BE2C (cell line): ENCODE results near the gene UNC45B. TPM values are rescaled to one million over a fixed set of nuclear protein-coding genes. Genes with fewer than 3 reads are reported as not detected.

Experiments
- DNase-seq: peaks from one replicate; pipeline ENCODE4 v3.0.0-alpha.2; 2020
- H3K27me3 ChIP-seq: fragments of 250-450 bp; sonication (Bioruptor Pico); 2 replicates; pipeline ENCODE4 v1.5.1; 2020; ENCODE audit warnings: mild to moderate bottlenecking
- H3K36me3 ChIP-seq: fragments of 250-450 bp; sonication (Bioruptor Pico); 2 replicates; pipeline ENCODE4 v1.5.1; 2020; ENCODE audit warnings: mild to moderate bottlenecking
- H3K4me1 ChIP-seq: fragments of 250-450 bp; sonication (Bioruptor Pico); 2 replicates; pipeline ENCODE4 v1.5.1; 2020
- H3K4me3 ChIP-seq: 2 replicates; pipeline ENCODE4 v1.5.1; 2011; ENCODE audit warnings: low read depth, low read length
- H3K9me3 ChIP-seq: fragments of 250-450 bp; sonication (Bioruptor Pico); 2 replicates; pipeline ENCODE4 v1.5.1; 2020
- polyA plus RNA-seq: library from polyadenylated mRNA; unstranded; fragments of >200 nt; gene quantifications from one replicate; pipeline ENCODE4 v1.2.1, GENCODE V29; 2012; ENCODE audit warnings: low read depth, missing spikeins; ENCODE audit not compliant: insufficient read length, insufficient read depth
- TF ChIP-seq, protein P1 (sequence below): IDR thresholded peaks from 2 replicates; pipeline ENCODE4 v1.5.1; 2012; ENCODE audit warnings: mild to moderate bottlenecking, low read depth, low read length

UNC45B gene, protein sequence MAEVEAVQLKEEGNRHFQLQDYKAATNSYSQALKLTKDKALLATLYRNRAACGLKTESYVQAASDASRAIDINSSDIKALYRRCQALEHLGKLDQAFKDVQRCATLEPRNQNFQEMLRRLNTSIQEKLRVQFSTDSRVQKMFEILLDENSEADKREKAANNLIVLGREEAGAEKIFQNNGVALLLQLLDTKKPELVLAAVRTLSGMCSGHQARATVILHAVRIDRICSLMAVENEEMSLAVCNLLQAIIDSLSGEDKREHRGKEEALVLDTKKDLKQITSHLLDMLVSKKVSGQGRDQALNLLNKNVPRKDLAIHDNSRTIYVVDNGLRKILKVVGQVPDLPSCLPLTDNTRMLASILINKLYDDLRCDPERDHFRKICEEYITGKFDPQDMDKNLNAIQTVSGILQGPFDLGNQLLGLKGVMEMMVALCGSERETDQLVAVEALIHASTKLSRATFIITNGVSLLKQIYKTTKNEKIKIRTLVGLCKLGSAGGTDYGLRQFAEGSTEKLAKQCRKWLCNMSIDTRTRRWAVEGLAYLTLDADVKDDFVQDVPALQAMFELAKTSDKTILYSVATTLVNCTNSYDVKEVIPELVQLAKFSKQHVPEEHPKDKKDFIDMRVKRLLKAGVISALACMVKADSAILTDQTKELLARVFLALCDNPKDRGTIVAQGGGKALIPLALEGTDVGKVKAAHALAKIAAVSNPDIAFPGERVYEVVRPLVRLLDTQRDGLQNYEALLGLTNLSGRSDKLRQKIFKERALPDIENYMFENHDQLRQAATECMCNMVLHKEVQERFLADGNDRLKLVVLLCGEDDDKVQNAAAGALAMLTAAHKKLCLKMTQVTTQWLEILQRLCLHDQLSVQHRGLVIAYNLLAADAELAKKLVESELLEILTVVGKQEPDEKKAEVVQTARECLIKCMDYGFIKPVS
- polyA plus RNA-seq = not detected

GRCh38 chr17:35147375-35147905 is at the start of gene UNC45B:
Gene UNC45B (plus strand): TSS chr17:35147817. CDS start chr17:35148264, 447 bp downstream.
- TF ChIP-seq, protein P1, sequence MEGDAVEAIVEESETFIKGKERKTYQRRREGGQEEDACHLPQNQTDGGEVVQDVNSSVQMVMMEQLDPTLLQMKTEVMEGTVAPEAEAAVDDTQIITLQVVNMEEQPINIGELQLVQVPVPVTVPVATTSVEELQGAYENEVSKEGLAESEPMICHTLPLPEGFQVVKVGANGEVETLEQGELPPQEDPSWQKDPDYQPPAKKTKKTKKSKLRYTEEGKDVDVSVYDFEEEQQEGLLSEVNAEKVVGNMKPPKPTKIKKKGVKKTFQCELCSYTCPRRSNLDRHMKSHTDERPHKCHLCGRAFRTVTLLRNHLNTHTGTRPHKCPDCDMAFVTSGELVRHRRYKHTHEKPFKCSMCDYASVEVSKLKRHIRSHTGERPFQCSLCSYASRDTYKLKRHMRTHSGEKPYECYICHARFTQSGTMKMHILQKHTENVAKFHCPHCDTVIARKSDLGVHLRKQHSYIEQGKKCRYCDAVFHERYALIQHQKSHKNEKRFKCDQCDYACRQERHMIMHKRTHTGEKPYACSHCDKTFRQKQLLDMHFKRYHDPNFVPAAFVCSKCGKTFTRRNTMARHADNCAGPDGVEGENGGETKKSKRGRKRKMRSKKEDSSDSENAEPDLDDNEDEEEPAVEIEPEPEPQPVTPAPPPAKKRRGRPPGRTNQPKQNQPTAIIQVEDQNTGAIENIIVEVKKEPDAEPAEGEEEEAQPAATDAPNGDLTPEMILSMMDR = no peak

GRCh38 chr17:35099908-35100307 is 47.7 kb upstream of the UNC45B start:
- TF ChIP-seq, protein P1 = no peak
- H3K4me3 ChIP-seq = no peak overlapping the region
- no peaks in the 10 kb centered on the region for H3K9me3 ChIP-seq
- no peak for DNase-seq
- H3K36me3 ChIP-seq = peaks cover 5% of the 10 kb centered on the region
- no peaks in the 10 kb centered on the region for H3K27me3 ChIP-seq
- no peaks in the 10 kb centered on the region for H3K4me1 ChIP-seq

More at GRCh38 chr17:35147375-35147905, at the start of gene UNC45B:
- peaks cover 2% of the 10 kb centered on the region for H3K27me3 ChIP-seq
- H3K36me3 ChIP-seq = no peaks in the 10 kb centered on the region
- no peak within 1 kb of the TSS for H3K4me3 ChIP-seq
- no peaks in the 10 kb centered on the region for H3K9me3 ChIP-seq
- H3K4me1 ChIP-seq = no peaks in the 10 kb centered on the region
- no peak for DNase-seq

DNA sequence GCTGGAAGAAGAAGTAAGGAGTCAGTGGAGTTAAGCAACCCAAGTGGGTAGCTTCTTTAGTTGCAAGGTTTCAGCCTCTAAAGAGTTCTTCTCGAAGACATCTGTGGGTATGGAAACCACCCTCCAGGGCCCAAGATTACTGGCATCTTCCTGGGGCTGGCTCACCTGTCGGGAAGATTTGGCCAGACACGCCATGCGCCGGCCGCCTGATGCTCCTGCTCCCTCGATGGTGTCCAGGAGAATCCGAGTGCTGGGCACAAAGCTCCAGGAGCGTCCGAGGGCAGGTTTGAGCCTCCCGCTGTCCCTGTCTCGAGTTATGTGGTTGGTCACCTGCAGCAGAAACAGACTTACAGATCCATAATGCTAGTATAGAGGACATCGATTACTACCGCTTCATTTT is 46.6 kb upstream of the UNC45B start:
- Histone ChIP-seq H3K4me1 (no peaks in the 10 kb centered on the region), H3K9me3 (no peaks in the 10 kb centered on the region), H3K4me3 (no peak overlapping the region), H3K27me3 (no peaks in the 10 kb centered on the region), H3K36me3 (peaks cover 8% of the 10 kb centered on the region)
- no peak for DNase-seq
- TF ChIP-seq, protein P1 = no peak

DNA sequence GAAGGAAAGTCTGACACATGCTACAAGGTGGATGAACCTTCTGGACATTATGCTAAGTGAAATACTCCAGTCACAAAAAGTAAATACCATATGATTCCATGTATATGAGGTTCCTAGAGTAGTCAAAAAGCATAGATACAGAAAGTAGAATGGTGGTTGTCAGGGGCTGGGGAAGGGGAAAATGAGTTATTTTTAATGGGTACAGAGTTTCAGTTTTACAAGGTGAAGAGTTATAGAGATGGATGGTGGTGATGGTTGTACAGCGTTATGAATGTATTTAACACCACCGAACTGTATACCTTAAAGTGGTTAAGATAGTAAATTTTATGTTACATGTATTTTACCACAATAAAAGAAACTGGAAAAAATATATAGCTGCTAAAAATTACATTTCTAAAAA is 45.9 kb upstream of the UNC45B start:
- Histone ChIP-seq H3K4me3 (no peak overlapping the region), H3K4me1 (no peaks in the 10 kb centered on the region), H3K9me3 (no peaks in the 10 kb centered on the region), H3K36me3 (peaks cover 14% of the 10 kb centered on the region), H3K27me3 (no peaks in the 10 kb centered on the region)
- DNase-seq = no peak
- TF ChIP-seq, protein P1 = no peak

DNA sequence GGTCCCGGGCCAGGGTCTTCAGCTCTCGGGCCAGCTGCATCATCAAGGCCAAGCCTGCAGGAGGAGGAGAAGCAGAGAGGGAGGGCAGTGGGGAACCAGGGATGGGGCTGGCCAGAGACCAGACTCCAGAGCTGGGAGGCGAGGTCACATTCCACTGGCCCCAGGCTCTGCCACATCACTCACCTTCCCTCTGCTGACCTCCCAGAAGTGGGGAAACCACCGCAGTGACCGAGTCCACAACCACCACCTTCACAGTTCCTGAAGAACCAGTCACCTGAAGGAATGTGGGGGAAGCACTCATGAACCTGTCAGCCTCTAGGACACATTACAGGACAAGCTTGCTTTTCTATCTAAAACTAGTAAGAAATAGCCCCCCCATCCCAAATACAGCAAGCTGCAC is 44.3 kb upstream of the UNC45B start:
- Histone ChIP-seq H3K4me1 (no peaks in the 10 kb centered on the region), H3K27me3 (no peaks in the 10 kb centered on the region), H3K4me3 (no peak overlapping the region), H3K9me3 (no peaks in the 10 kb centered on the region), H3K36me3 (peaks cover 14% of the 10 kb centered on the region)
- DNase-seq = no peak
- TF ChIP-seq, protein P1 = no peak
